Neuronal stem cell (in vitro differentiated cells): ENCODE data around the gene JAKMIP2.
"Not testable (repeated sequence)": the region's sequence is repeated elsewhere in the genome, so short reads cannot be mapped to it uniquely, and the experiment has no call there.

Experiments
- DNase-seq: peaks from one replicate; pipeline ENCODE4 v3.0.0-alpha.2; 2013; ENCODE audit warnings: low spot score
- H2AFZ ChIP-seq: one replicate; pipeline ENCODE4 v1.6.1; 2013; ENCODE audit warnings: mild to moderate bottlenecking, low read length, inconsistent platforms
- H2AK5ac ChIP-seq: 2 replicates; pipeline ENCODE4 v1.6.1; 2013; ENCODE audit warnings: low read depth, mild to moderate bottlenecking, inconsistent platforms, low read length, moderate library complexity, mixed read lengths
- H2BK120ac ChIP-seq: 2 replicates; pipeline ENCODE4 v1.6.1; 2013; ENCODE audit warnings: low read depth, mild to moderate bottlenecking, inconsistent platforms, low read length, moderate library complexity, mixed read lengths
- H2BK12ac ChIP-seq: one replicate; pipeline ENCODE4 v1.6.1; 2013; ENCODE audit warnings: low read length, inconsistent platforms
- H2BK15ac ChIP-seq: 2 replicates; pipeline ENCODE4 v1.6.1; 2013; ENCODE audit warnings: mild to moderate bottlenecking, low read length, inconsistent platforms, mixed read lengths
- H2BK5ac ChIP-seq: one replicate; pipeline ENCODE4 v1.6.1; 2013; ENCODE audit warnings: inconsistent platforms, mild to moderate bottlenecking, low read length, moderate library complexity
- H3K14ac ChIP-seq: one replicate; pipeline ENCODE4 v1.6.1; 2013; ENCODE audit warnings: low read length, inconsistent platforms
- H3K18ac ChIP-seq: 2 replicates; pipeline ENCODE4 v1.6.1; 2013; ENCODE audit warnings: low read length, inconsistent platforms
- H3K23ac ChIP-seq: 2 replicates; pipeline ENCODE4 v1.6.1; 2013; ENCODE audit warnings: low read depth, mild to moderate bottlenecking, mixed read lengths, low read length, inconsistent platforms; ENCODE audit not compliant: poor library complexity
- H3K27ac ChIP-seq: replicated peaks from 3 replicates; pipeline ENCODE4 v1.5.1; 2013; ENCODE audit warnings: low read length, inconsistent platforms
- H3K27me3 ChIP-seq, 3 experiments: 2 replicates each; pipeline ENCODE4 v1.6.1; 2013; ENCODE audit warnings: low read length in 3 of 3, mild to moderate bottlenecking in 2 of 3, inconsistent platforms in 1 of 3, low read depth in 1 of 3, mixed read lengths in 1 of 3, moderate library complexity in 1 of 3; ENCODE audit not compliant: control insufficient read depth in 3 of 3, insufficient read depth in 3 of 3
- H3K36me3 ChIP-seq, 2 donors: replicated peaks in 1 of 2; 2 replicates each; pipeline ENCODE4 v1.6.1; 2013; ENCODE audit warnings: low read length in 2 of 2; ENCODE audit not compliant: control insufficient read depth in 2 of 2, insufficient read depth in 2 of 2
- H3K4ac ChIP-seq: 2 replicates; pipeline ENCODE4 v1.6.1; 2013; ENCODE audit warnings: inconsistent platforms, mild to moderate bottlenecking, low read length, moderate library complexity
- H3K4me1 ChIP-seq, 2 donors: 1 replicate in 1 of 2; 2 replicates in 1 of 2; pipeline ENCODE4 v1.6.1; 2013; ENCODE audit warnings: low read length in 2 of 2, low read depth in 1 of 2; ENCODE audit not compliant: control insufficient read depth in 2 of 2, insufficient read depth in 1 of 2
- H3K4me2 ChIP-seq: one replicate; pipeline ENCODE4 v1.6.1; 2013; ENCODE audit warnings: mild to moderate bottlenecking, low read length, inconsistent platforms; ENCODE audit not compliant: insufficient read depth, poor library complexity, severe bottlenecking
- H3K4me3 ChIP-seq, 2 donors: 2 replicates each; pipeline ENCODE4 v1.5.1; 2013; ENCODE audit warnings: low read length in 2 of 2, mild to moderate bottlenecking in 2 of 2, inconsistent platforms in 1 of 2, moderate library complexity in 1 of 2
- H3K79me1 ChIP-seq: one replicate; pipeline ENCODE4 v1.6.1; 2013; ENCODE audit warnings: low read depth, mild to moderate bottlenecking, inconsistent platforms, low read length, moderate library complexity
- H3K9ac ChIP-seq: one replicate; pipeline ENCODE4 v1.6.1; 2013; ENCODE audit warnings: mild to moderate bottlenecking, low read depth, low read length, inconsistent platforms; ENCODE audit not compliant: poor library complexity
- H3K9me3 ChIP-seq, 2 donors: replicated peaks in 1 of 2; 2 replicates each; pipeline versions ENCODE3 to v1.6.1; 2013; ENCODE audit warnings: low read length in 2 of 2, mild to moderate bottlenecking in 2 of 2, inconsistent platforms in 1 of 2, low read depth in 1 of 2, mixed read lengths in 1 of 2, moderate library complexity in 1 of 2; ENCODE audit not compliant: control insufficient read depth in 2 of 2, insufficient read depth in 1 of 2
- H4K8ac ChIP-seq: one replicate; pipeline ENCODE4 v1.6.1; 2013; ENCODE audit warnings: low read depth, mild to moderate bottlenecking, inconsistent platforms, low read length, moderate library complexity
- H4K91ac ChIP-seq: one replicate; pipeline ENCODE4 v1.6.1; 2013; ENCODE audit warnings: low read length, low read depth, mild to moderate bottlenecking, inconsistent platforms; ENCODE audit not compliant: poor library complexity
- WGBS, 2 donors: extraction: QIAGEN DNeasy Blood & Tissue Kit; methylation state at CpG; one replicate each; pipeline ENCODE4 v1.1.7; 2013; ENCODE audit warnings: missing lambda C conversion rate in 2 of 2, mixed read lengths in 1 of 2; ENCODE audit not compliant: insufficient read length in 2 of 2, insufficient replicate concordance in 1 of 2; ENCODE audit errors: extremely low coverage in 2 of 2; 5-methylcytosine and 5-hydroxymethylcytosine counted together

Gene JAKMIP2

GRCh38 chr5:147727200-147727599, 55.3 kb downstream of the JAKMIP2 start:
- Histone ChIP-seq H3K4ac (no peak overlapping the region), H4K8ac (no peak overlapping the region), H3K79me1 (no peaks in the 10 kb centered on the region), H3K4me1 (peaks cover 0 to 11% of the 10 kb centered on the region in 2 donors), H2BK5ac (no peak overlapping the region), H3K4me2 (no peak overlapping the region), H2BK120ac (no peak overlapping the region), H3K27ac (no peak overlapping the region), H3K18ac (no peak overlapping the region), H2BK15ac (no peak overlapping the region), H3K14ac (no peak overlapping the region), H3K4me3 (no peak overlapping the region), H3K9ac (no peak overlapping the region), H2AK5ac (no peak overlapping the region), H3K36me3 (peaks cover 0 to 4% of the 10 kb centered on the region in 2 donors), H3K9me3 (no peaks in the 10 kb centered on the region), H2BK12ac (no peak overlapping the region), H3K23ac (no peak overlapping the region), H4K91ac (no peak overlapping the region), H3K27me3 (no peaks in the 10 kb centered on the region), H2AFZ (no peak overlapping the region)
- WGBS, 2 donors, result no CpG with 5 or more reads among the region's 1 CpG
- no peak for DNase-seq

- H3K4ac ChIP-seq, H3K79me1 ChIP-seq, H2AFZ ChIP-seq, DNase-seq, H4K8ac ChIP-seq, H2AK5ac ChIP-seq, H3K18ac ChIP-seq, H4K91ac ChIP-seq, H3K4me2 ChIP-seq, H3K9ac ChIP-seq, H3K14ac ChIP-seq, H2BK120ac ChIP-seq, H3K4me1 ChIP-seq, H3K23ac ChIP-seq, H3K9me3 ChIP-seq, H3K36me3 ChIP-seq, H3K27me3 ChIP-seq, H3K4me3 ChIP-seq, H2BK5ac ChIP-seq, H2BK12ac ChIP-seq, H3K27ac ChIP-seq, H2BK15ac ChIP-seq: not testable (repeated sequence)
- WGBS, 2 donors, result no CpG with 5 or more reads among the region's 38 CpGs
Measured at GRCh38 chr5:147721191-147721960, 61.2 kb downstream of the JAKMIP2 start.

DNA sequence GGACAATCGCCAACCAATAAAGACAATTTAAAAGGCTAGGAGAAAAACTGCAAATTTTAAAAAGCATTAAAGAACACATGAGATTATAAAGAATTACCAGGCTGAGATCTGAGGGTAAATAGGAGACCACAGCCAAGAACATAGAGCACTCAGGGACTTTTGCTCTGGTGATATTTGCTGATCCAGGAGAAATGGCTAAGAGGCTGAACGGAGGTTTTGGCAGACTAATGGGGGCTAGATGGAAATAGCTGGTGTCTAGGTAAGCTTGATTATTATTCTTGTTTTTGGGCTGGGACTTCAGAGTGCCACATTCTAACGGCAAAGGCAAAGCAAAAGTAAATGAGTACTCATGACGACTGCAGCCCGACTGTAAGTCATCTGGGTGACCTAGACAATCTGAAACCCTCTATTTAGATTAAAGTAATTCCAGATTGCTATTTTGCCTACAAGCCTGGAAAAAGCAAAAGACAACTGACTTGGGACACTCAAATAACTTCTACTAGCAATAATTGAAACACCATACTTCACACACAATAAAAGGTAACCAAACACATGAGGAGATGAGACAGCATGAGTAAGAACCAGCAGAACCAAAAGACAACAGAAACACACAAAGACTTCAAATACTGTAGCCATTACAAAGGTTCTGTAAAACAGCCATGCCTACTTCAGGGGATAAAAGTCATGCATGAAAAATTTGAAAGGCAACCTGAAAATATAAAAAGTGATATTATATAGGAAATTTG, 68.8 kb downstream of the JAKMIP2 start:
- Histone ChIP-seq H3K36me3 (peaks cover 0 to 1% of the 10 kb centered on the region in 2 donors), H2AFZ (no peak overlapping the region), H3K23ac (no peak overlapping the region), H3K4me3 (no peak overlapping the region), H3K27ac (no peak overlapping the region), H3K18ac (no peak overlapping the region), H2BK15ac (no peak overlapping the region), H3K14ac (no peak overlapping the region), H4K8ac (no peak overlapping the region), H4K91ac (no peak overlapping the region), H2BK12ac (no peak overlapping the region), H3K27me3 (no peaks in the 10 kb centered on the region), H2AK5ac (no peak overlapping the region), H3K4ac (no peak overlapping the region), H2BK120ac (no peak overlapping the region), H3K4me1 (no peaks in the 10 kb centered on the region), H3K9me3 (no peaks in the 10 kb centered on the region), H2BK5ac (no peak overlapping the region), H3K79me1 (no peaks in the 10 kb centered on the region), H3K9ac (no peak overlapping the region), H3K4me2 (no peak overlapping the region)
- no CpG with 5 or more reads among the region's 5 CpGs for WGBS, 2 donors
- DNase-seq, result no peak

DNA sequence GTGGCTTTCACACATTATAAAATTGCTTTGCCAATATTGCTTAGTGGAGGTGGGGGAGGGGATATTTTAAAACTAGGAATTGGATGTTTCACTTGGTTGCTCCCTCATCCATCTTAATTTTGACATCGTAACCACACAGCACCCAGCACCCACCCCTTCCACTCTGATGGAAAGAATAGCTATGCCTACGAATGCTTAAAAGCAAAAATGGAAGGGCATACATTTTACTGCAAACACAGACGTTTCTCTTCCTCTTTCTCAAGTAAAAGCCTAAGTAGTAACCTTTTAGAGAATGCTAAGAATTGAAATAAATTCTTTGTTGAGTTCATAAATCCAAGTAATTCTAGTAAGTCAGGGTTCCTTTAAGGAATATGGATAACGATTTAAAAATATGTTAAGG, 69.9 kb downstream of the JAKMIP2 start:
- Histone ChIP-seq H2AFZ (no peak overlapping the region), H3K27me3 (no peaks in the 10 kb centered on the region), H3K36me3 (peaks cover 0 to 1% of the 10 kb centered on the region in 2 donors), H4K8ac (no peak overlapping the region), H3K4ac (no peak overlapping the region), H2AK5ac (no peak overlapping the region), H3K4me3 (no peak overlapping the region), H2BK120ac (no peak overlapping the region), H4K91ac (no peak overlapping the region), H3K9me3 (no peaks in the 10 kb centered on the region), H3K9ac (no peak overlapping the region), H3K14ac (no peak overlapping the region), H2BK5ac (no peak overlapping the region), H2BK12ac (no peak overlapping the region), H3K18ac (no peak overlapping the region), H3K4me1 (no peaks in the 10 kb centered on the region), H3K23ac (no peak overlapping the region), H3K79me1 (no peaks in the 10 kb centered on the region), H3K27ac (no peak overlapping the region), H2BK15ac (no peak overlapping the region), H3K4me2 (no peak overlapping the region)
- no peak for DNase-seq
- 100% methylated on average over 1 of the region's 4 CpGs; no CpG with 5 or more reads in 1 of the 2 donors for WGBS, 2 donors
